PC-9 (cell line): ENCODE results near the gene LMCD1. TPM values are rescaled to one million over a fixed set of nuclear protein-coding genes. Genes with fewer than 3 reads are reported as not detected.

ENCODE experiments used
- BruUV-seq: library from RNA; stranded (reverse); fragments of 400-500 nt; replicated peaks from 2 replicates; lab custom pipeline; 2021; lab: Mats Ljungman, UMichigan
- CTCF ChIA-PET: fragments of 300-600 bp; sonication (Branson Sonifier 250); formaldehyde crosslinking; loops from one replicate; lab custom pipeline; 2022; ENCODE audit warnings: antibody characterized with exemption; lab: Charles Lee
- POLR2A ChIA-PET: fragments of 300-600 bp; sonication (Branson Sonifier 250); formaldehyde crosslinking; loops from one replicate; lab custom pipeline; 2022; ENCODE audit warnings: antibody characterized with exemption; ENCODE audit not compliant: unreplicated experiment; lab: Charles Lee
- DNase-seq, 2 experiments: peaks; one replicate each; pipeline versions ENCODE4 v3.0.0 to v3.0.0-alpha.2; 2015 to 2022; ENCODE audit warnings: mixed read lengths in 1 of 2
- H2AFZ ChIP-seq: fragments of 200-600 bp; sonication (generic); 2 replicates; pipeline ENCODE4 v1.8.1; 2017; ENCODE audit warnings: antibody characterized with exemption
- H3F3A ChIP-seq: fragments of 200-600 bp; sonication (generic); 2 replicates; pipeline ENCODE4 v1.8.1; 2017; ENCODE audit warnings: antibody characterized with exemption, mild to moderate bottlenecking, low read depth; ENCODE audit not compliant: insufficient read depth
- H3K27ac ChIP-seq: fragments of 200-600 bp; sonication (generic); 2 replicates; pipeline ENCODE4 v1.6.1; 2016; ENCODE audit warnings: mixed run types
- H3K27me3 ChIP-seq: fragments of 200-600 bp; sonication (generic); 2 replicates; pipeline ENCODE4 v1.6.1; 2016; ENCODE audit warnings: low read depth, mixed run types; ENCODE audit not compliant: insufficient read depth
- H3K36me3 ChIP-seq: fragments of 200-600 bp; sonication (generic); 2 replicates; pipeline ENCODE4 v1.6.1; 2016; ENCODE audit warnings: low read depth, mixed run types
- H3K4me1 ChIP-seq: fragments of 200-600 bp; sonication (generic); replicated peaks from 2 replicates; pipeline ENCODE4 v1.6.1; 2016; ENCODE audit warnings: mixed run types; ENCODE audit not compliant: insufficient read depth
- H3K4me2 ChIP-seq: fragments of 200-600 bp; sonication (generic); 2 replicates; pipeline ENCODE4 v1.6.1; 2017; ENCODE audit warnings: mixed run types
- H3K4me3 ChIP-seq: fragments of 200-600 bp; sonication (generic); 2 replicates; pipeline ENCODE4 v1.6.1; 2016; ENCODE audit warnings: mixed run types
- H3K79me2 ChIP-seq: fragments of 200-600 bp; sonication (generic); 2 replicates; pipeline ENCODE4 v1.6.1; 2017; ENCODE audit warnings: low read depth, mixed run types
- H3K9me2 ChIP-seq: fragments of 200-600 bp; sonication (generic); 2 replicates; pipeline ENCODE4 v1.8.1; 2017; ENCODE audit warnings: mild to moderate bottlenecking; ENCODE audit not compliant: insufficient read depth
- H3K9me3 ChIP-seq: fragments of 200-600 bp; sonication (generic); 2 replicates; pipeline ENCODE4 v1.8.1; 2016; ENCODE audit warnings: low read depth; ENCODE audit not compliant: insufficient read depth
- H4K20me1 ChIP-seq: fragments of 200-600 bp; sonication (generic); 2 replicates; pipeline ENCODE4 v1.8.1; 2017; ENCODE audit not compliant: insufficient read depth
- CTCF ChIP-seq: fragments of 200-600 bp; sonication (generic); conservative IDR thresholded peaks from 2 replicates; pipeline ENCODE4 v1.6.1; 2017; ENCODE audit warnings: mixed run types, antibody characterized with exemption, mild to moderate bottlenecking, moderate library complexity
- EZH2 ChIP-seq: fragments of 200-600 bp; sonication (generic); IDR thresholded peaks from 2 replicates; pipeline ENCODE4 v1.8.0; 2017; ENCODE audit warnings: antibody characterized with exemption, low read depth
- intact Hi-C: fragments of 100-400 bp; cut with micrococcal nuclease; formaldehyde crosslinking; loops from one replicate; pipeline ENCODE4 v1.10.0; 2022; ENCODE audit not compliant: unreplicated experiment
- total RNA-seq: library from RNA; stranded (reverse); gene quantifications from 2 replicates; pipeline ENCODE4 v1.2.3, GENCODE V29; 2021

Gene LMCD1
- total RNA-seq, 1 experiment from 2014 or later: 10.3 TPM

DNA sequence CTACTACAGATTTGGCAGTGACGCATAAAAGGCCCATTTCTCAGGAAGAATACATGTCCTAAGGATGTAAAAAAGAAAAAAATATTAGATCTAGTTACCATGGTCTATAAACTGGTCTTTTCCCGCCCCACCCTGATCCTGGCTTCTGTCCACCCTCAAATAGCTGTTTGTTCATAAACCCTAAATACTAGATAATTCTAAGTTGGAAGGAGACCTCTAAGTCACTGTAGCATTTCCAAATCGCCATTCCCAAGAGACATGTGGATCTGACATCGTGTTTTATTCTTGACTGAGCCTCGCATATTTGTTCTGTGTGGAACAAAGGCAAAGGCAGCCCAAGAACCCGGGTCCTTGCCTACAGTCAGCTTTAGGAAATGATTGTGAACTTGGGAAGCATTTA lies 49.0 kb downstream of the LMCD1 start:
- CTCF ChIA-PET: no interaction called here
- Histone ChIP-seq H3K79me2 (no peaks in the 10 kb centered on the region), H3K4me1 (no peaks in the 10 kb centered on the region), H3K27ac (no peak overlapping the region), H3K4me2 (no peak overlapping the region), H2AFZ (no peak overlapping the region), H3F3A (no peaks in the 10 kb centered on the region), H3K36me3 (no peaks in the 10 kb centered on the region), H3K4me3 (no peak overlapping the region), H3K9me2 (no peaks in the 10 kb centered on the region), H4K20me1 (no peaks in the 10 kb centered on the region), H3K9me3 (no peaks in the 10 kb centered on the region), H3K27me3 (no peaks in the 10 kb centered on the region)
- no TSS peak for BruUV-seq
- intact Hi-C loops: no loop called here
- no peak for TF ChIP-seq CTCF
- TF ChIP-seq EZH2: no peak
- no peak for DNase-seq
- POLR2A ChIA-PET: no interaction called here

DNA sequence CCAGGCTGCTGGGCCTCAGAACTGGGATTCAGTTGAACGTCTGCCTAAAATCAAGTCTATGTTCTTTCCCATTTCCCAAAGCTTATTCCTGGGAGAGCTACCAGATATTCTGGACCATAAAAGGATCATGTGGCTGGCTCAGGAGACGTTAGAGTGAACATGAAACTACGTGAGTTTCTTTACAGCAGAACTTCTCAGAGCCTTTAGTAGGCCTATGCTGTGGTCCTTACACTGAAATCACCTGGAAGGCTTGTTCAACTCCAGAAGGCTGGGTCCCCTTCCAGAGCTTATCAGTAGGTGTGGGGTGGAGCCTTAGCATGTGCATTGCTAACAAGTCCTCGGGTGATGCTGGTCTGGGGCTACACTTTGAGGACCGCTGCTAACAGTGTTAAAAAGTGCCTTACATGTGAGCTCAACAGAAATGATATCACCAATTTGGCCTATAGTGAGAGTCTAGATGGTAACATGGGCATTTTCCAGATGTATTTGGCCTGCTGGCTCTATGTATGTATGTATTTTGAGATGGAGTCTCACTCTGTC lies 50.7 kb downstream of the LMCD1 start:
- H3K4me3 ChIP-seq: no peak overlapping the region
- no peak for DNase-seq
- TF ChIP-seq EZH2 (no peak), CTCF (no peak)
- H4K20me1 ChIP-seq: no peaks in the 10 kb centered on the region
- no TSS peak for BruUV-seq
- no peaks in the 10 kb centered on the region for H3K9me3 ChIP-seq
- H2AFZ ChIP-seq: no peak overlapping the region
- no peak overlapping the region for H3K4me2 ChIP-seq
- H3K79me2 ChIP-seq: no peaks in the 10 kb centered on the region
- H3K9me2 ChIP-seq: no peaks in the 10 kb centered on the region
- H3F3A ChIP-seq: no peaks in the 10 kb centered on the region
- intact Hi-C loops: no loop called here
- ChIA-PET POLR2A (no interaction called here), CTCF (no interaction called here)
- no peaks in the 10 kb centered on the region for H3K4me1 ChIP-seq
- no peaks in the 10 kb centered on the region for H3K27me3 ChIP-seq
- no peak overlapping the region for H3K27ac ChIP-seq
- H3K36me3 ChIP-seq: no peaks in the 10 kb centered on the region

DNA sequence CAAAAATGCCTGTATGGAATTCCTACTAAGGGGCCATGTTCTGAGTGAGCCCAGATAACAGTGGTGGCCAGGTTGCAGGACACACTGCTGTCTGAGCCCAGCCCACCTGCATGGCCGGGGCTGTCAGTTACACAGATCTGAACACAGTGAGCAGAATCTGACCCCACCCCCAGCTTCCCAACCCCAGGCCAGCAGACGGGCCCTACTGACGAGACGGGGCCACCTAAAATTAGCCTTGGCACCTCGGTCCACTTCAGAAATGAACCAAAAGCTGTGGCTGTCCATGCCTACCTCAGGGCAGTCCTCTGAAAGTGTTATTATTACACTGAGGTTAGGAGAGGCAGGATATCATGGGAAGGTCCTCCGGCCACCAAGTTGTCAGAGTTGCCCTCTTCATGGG lies 51.8 kb downstream of the LMCD1 start:
- Histone ChIP-seq H3F3A (no peaks in the 10 kb centered on the region), H3K79me2 (no peaks in the 10 kb centered on the region), H3K36me3 (no peaks in the 10 kb centered on the region), H3K9me3 (no peaks in the 10 kb centered on the region), H4K20me1 (no peaks in the 10 kb centered on the region), H3K4me3 (no peak overlapping the region), H3K27me3 (no peaks in the 10 kb centered on the region), H3K27ac (no peak overlapping the region), H2AFZ (no peak overlapping the region), H3K4me1 (no peaks in the 10 kb centered on the region), H3K4me2 (no peak overlapping the region), H3K9me2 (no peaks in the 10 kb centered on the region)
- DNase-seq: no peak
- POLR2A ChIA-PET: no interaction called here
- TF ChIP-seq CTCF: no peak
- TF ChIP-seq EZH2: no peak
- no TSS peak for BruUV-seq
- intact Hi-C loops: no loop called here
- CTCF ChIA-PET: no interaction called here
